ENCODE measurements around the gene HMGCL.

Gene HMGCL

GRCh38 chr1:23798662-23799142, 26.5 kb downstream of the HMGCL start:
- no peak for TF ChIP-seq CTCF (IDR thresholded peaks at IDR 0.05)

GRCh38 chr1:23797478-23798448, 27.5 kb downstream of the HMGCL start:
- no peak for TF ChIP-seq CTCF (IDR thresholded peaks at IDR 0.05)

- no peak; the same call in 1 of the 2 replicates for TF ChIP-seq CTCF (IDR thresholded peaks at IDR 0.05)
Measured at GRCh38 chr1:23796466-23797271, 28.6 kb downstream of the HMGCL start.

- TF ChIP-seq CTCF (IDR thresholded peaks at IDR 0.05) = no peak
Measured at GRCh38 chr1:23795676-23796465, 29.4 kb downstream of the HMGCL start.

- no peak for TF ChIP-seq CTCF (IDR thresholded peaks at IDR 0.05)
Measured at GRCh38 chr1:23793861-23794731, 31.1 kb downstream of the HMGCL start.

- TF ChIP-seq CTCF (IDR thresholded peaks at IDR 0.05) = no peak
Measured at GRCh38 chr1:23793018-23793781, 32.0 kb downstream of the HMGCL start.
